ENCODE data around the gene CACNA1B. TPM values are rescaled to one million over a fixed set of nuclear protein-coding genes. Genes with fewer than 3 reads are reported as not detected.

The CACNA1B gene
- total RNA-seq, 1 experiment from 2014 or later = 7.8 TPM

- Mint-ChIP-seq H3K4me1 (no peaks in the 10 kb centered on the region), H3K36me3 (ENCODE audit: insufficient read depth in 1 of 3, low read depth in 3 of 3) (peaks cover 32 to 64% (median 32%) of the 10 kb centered on the region in 3 experiments), H3K4me3 (no peak overlapping the region), H3K27me3 (ENCODE audit: low read depth) (peaks cover 11% of the 10 kb centered on the region), H3K27ac (no peak overlapping the region), H3K9me3 (peaks cover 52 to 90% of the 10 kb centered on the region in 2 experiments)
- no peak overlapping the region for H2AK5ac ChIP-seq (ENCODE audit: insufficient read length, low read length)
- no peak overlapping the region for H2BK12ac ChIP-seq (ENCODE audit: insufficient read length, low read depth, low read length)
- no peak overlapping the region for H3K4ac ChIP-seq (ENCODE audit: low read depth, low read length)
- H3K4me1 ChIP-seq (ENCODE audit: insufficient read depth, low read length) = no peaks in the 10 kb centered on the region
- no peak overlapping the region for H3K4me2 ChIP-seq (ENCODE audit: insufficient read depth, insufficient read length, low read length)
- TF ChIP-seq CTCF (conservative IDR thresholded peaks at IDR 0.05) = no peak
- no peak overlapping the region for H2BK120ac ChIP-seq (ENCODE audit: low read depth, low read length, poor library complexity, severe bottlenecking)
- no peak overlapping the region for H2AFZ ChIP-seq (ENCODE audit: low read length)
- no peaks in the 10 kb centered on the region for H3K23me2 ChIP-seq (ENCODE audit: insufficient read length, low read depth, low read length, poor library complexity, severe bottlenecking)
- no peak overlapping the region for H3K23ac ChIP-seq (ENCODE audit: insufficient read length, low read depth, low read length)
- H2BK15ac ChIP-seq (ENCODE audit: low read depth, low read length) = no peak overlapping the region
- no peak overlapping the region for H4K91ac ChIP-seq (ENCODE audit: insufficient read length, low read depth, low read length)
- no peak overlapping the region for H2BK5ac ChIP-seq (ENCODE audit: insufficient read length, low read length)
- peaks cover 59% of the 10 kb centered on the region for H3K9me3 ChIP-seq (ENCODE audit: control insufficient read depth, low read depth, low read length)
- no peak overlapping the region for H3K14ac ChIP-seq (ENCODE audit: insufficient read depth, low read length)
- H3T11ph ChIP-seq (ENCODE audit: low read length) = no peak overlapping the region
- no peak overlapping the region for H3K18ac ChIP-seq (ENCODE audit: insufficient read length, low read depth, low read length)
- no peaks in the 10 kb centered on the region for H3K79me2 ChIP-seq (ENCODE audit: insufficient read depth, low read length)
- no peak overlapping the region for H2BK20ac ChIP-seq (ENCODE audit: low read depth, low read length, poor library complexity, severe bottlenecking)
- H3K9ac ChIP-seq (ENCODE audit: extremely low read depth, insufficient read length, low read length) = no peak overlapping the region
- no peak overlapping the region for H4K5ac ChIP-seq (ENCODE audit: insufficient read length, low read depth, low read length)
- H4K8ac ChIP-seq (replicated peaks; ENCODE audit: insufficient read length, low read depth, low read length) = no peak overlapping the region
- no peak overlapping the region for H3K27ac ChIP-seq (ENCODE audit: insufficient read length, low read depth, low read length)
- DNase-seq = no peak
- no CpG with 5 or more reads among the region's 36 CpGs for WGBS (ENCODE audit: extremely low coverage, insufficient read length, low lambda C conversion rate)
- no peaks in the 10 kb centered on the region for H3K27me3 ChIP-seq (ENCODE audit: insufficient read depth, low read length)
- no peak overlapping the region for H3K56ac ChIP-seq (ENCODE audit: insufficient read length, low read depth, low read length)
- H4K20me1 ChIP-seq (ENCODE audit: control insufficient read depth, insufficient read depth, insufficient read length) = no peaks in the 10 kb centered on the region
- no peaks in the 10 kb centered on the region for H3K79me1 ChIP-seq (ENCODE audit: insufficient read depth, low read depth, low read length, poor library complexity, severe bottlenecking)
Measured at GRCh38 chr9:138120511-138121437, 243.2 kb downstream of the CACNA1B start.
